Smooth muscle cell (in vitro differentiated cells): Measurements from ENCODE around the gene TMEM179. TPM values are rescaled to one million over a fixed set of nuclear protein-coding genes. Genes with fewer than 3 reads are reported as not detected.

ENCODE experiments used
- DNase-seq: peaks from one replicate; lab custom pipeline; 2025; ENCODE audit not compliant: unreplicated experiment; lab: John Stamatoyannopoulos, UW
- H2AFZ ChIP-seq: fragments of 200-600 bp; sonication (generic); 2 replicates; pipeline ENCODE4 v1.6.0; 2016; ENCODE audit warnings: antibody characterized with exemption, low read depth, mild to moderate bottlenecking
- H3F3A ChIP-seq: fragments of 200-600 bp; sonication (generic); 2 replicates; pipeline ENCODE4 v1.6.0; 2017; ENCODE audit warnings: antibody characterized with exemption, low read depth
- H3K27ac ChIP-seq: fragments of 200-600 bp; sonication (generic); 2 replicates; pipeline ENCODE4 v1.5.1; 2016; ENCODE audit warnings: low read depth, mild to moderate bottlenecking
- H3K27me3 ChIP-seq: fragments of 200-600 bp; sonication (generic); 2 replicates; pipeline ENCODE4 v1.6.1; 2016; ENCODE audit warnings: low read depth, mild to moderate bottlenecking
- H3K36me3 ChIP-seq: fragments of 200-600 bp; sonication (generic); 2 replicates; pipeline ENCODE4 v1.5.1; 2016; ENCODE audit warnings: low read depth
- H3K4me1 ChIP-seq: fragments of 200-600 bp; sonication (generic); 2 replicates; pipeline ENCODE4 v1.5.1; 2016; ENCODE audit warnings: low read depth
- H3K4me2 ChIP-seq: fragments of 200-600 bp; sonication (generic); 2 replicates; pipeline ENCODE4 v1.6.0; 2016; ENCODE audit warnings: mild to moderate bottlenecking
- H3K4me3 ChIP-seq: fragments of 200-600 bp; sonication (generic); 2 replicates; pipeline ENCODE4 v1.5.1; 2016; ENCODE audit warnings: mild to moderate bottlenecking
- H3K79me2 ChIP-seq: fragments of 200-600 bp; sonication (generic); 2 replicates; pipeline ENCODE4 v1.6.0; 2016; ENCODE audit warnings: low read depth, mild to moderate bottlenecking
- H3K9ac ChIP-seq: fragments of 200-600 bp; sonication (generic); 2 replicates; pipeline ENCODE4 v1.6.0; 2016; ENCODE audit warnings: low read depth
- H3K9me3 ChIP-seq: fragments of 200-600 bp; sonication (generic); replicated peaks from 2 replicates; pipeline ENCODE4 v1.5.1; 2016; ENCODE audit warnings: low read depth
- H4K20me1 ChIP-seq: fragments of 200-600 bp; sonication (generic); 2 replicates; pipeline ENCODE4 v1.6.0; 2016; ENCODE audit warnings: low read depth
- CTCF ChIP-seq: fragments of 200-600 bp; sonication (generic); IDR thresholded peaks from 2 replicates; pipeline ENCODE4 v1.5.1; 2017; ENCODE audit warnings: borderline replicate concordance, mild to moderate bottlenecking, antibody characterized with exemption; ENCODE audit not compliant: insufficient read depth, poor library complexity, severe bottlenecking
- WGBS: methylation state at CpG from one replicate; pipeline ENCODE4 v1.1.7; 2016; ENCODE audit warnings: low lambda C conversion rate; 5-methylcytosine and 5-hydroxymethylcytosine counted together
- polyA plus RNA-seq: library from polyadenylated mRNA; unstranded; fragments of >200 nt; fragmentation: Nextera tagmentation; extraction: Ambion mirVana; gene quantifications from 2 replicates; pipeline ENCODE4 v1.2.1, GENCODE V29; 2016
- total RNA-seq: library from RNA; depleted of rRNA; stranded (reverse); fragments of >200 nt; gene quantifications from 2 replicates; pipeline ENCODE4 v1.2.3, GENCODE V29; 2014

TMEM179 gene
- total and polyA plus RNA-seq, 2 experiments from 2014 or later, result 0.87 to 4.8 TPM

GRCh38 chr14:104561124-104561557, 43.4 kb downstream of the TMEM179 start:
- Histone ChIP-seq H3K9me3 (no peaks in the 10 kb centered on the region), H2AFZ (no peak overlapping the region), H3K27me3 (no peaks in the 10 kb centered on the region), H3K4me3 (no peak overlapping the region), H3K4me2 (no peak overlapping the region), H3F3A (no peaks in the 10 kb centered on the region), H4K20me1 (no peaks in the 10 kb centered on the region), H3K27ac (no peak overlapping the region), H3K9ac (no peak overlapping the region), H3K79me2 (no peaks in the 10 kb centered on the region), H3K4me1 (no peaks in the 10 kb centered on the region), H3K36me3 (no peaks in the 10 kb centered on the region)
- no peak for DNase-seq
- TF ChIP-seq CTCF, result no peak
- WGBS, result 91% methylated on average over 14 of the region's 17 CpGs

GRCh38 chr14:104560586-104560945, 44.0 kb downstream of the TMEM179 start:
- Histone ChIP-seq H3K4me3 (no peak overlapping the region), H3K9me3 (no peaks in the 10 kb centered on the region), H3K27ac (no peak overlapping the region), H3F3A (no peaks in the 10 kb centered on the region), H3K36me3 (no peaks in the 10 kb centered on the region), H3K27me3 (no peaks in the 10 kb centered on the region), H3K4me1 (no peaks in the 10 kb centered on the region), H2AFZ (no peak overlapping the region), H3K4me2 (no peak overlapping the region), H4K20me1 (no peaks in the 10 kb centered on the region), H3K9ac (no peak overlapping the region), H3K79me2 (no peaks in the 10 kb centered on the region)
- no peak for TF ChIP-seq CTCF
- WGBS, result 90% methylated on average over 3 of the region's 3 CpGs
- DNase-seq, result no peak

- Histone ChIP-seq H3K9ac (no peak overlapping the region), H2AFZ (no peak overlapping the region), H3K36me3 (no peaks in the 10 kb centered on the region), H3K4me1 (no peaks in the 10 kb centered on the region), H3F3A (no peaks in the 10 kb centered on the region), H4K20me1 (no peaks in the 10 kb centered on the region), H3K27me3 (no peaks in the 10 kb centered on the region), H3K9me3 (no peaks in the 10 kb centered on the region), H3K4me3 (no peak overlapping the region), H3K79me2 (no peaks in the 10 kb centered on the region), H3K27ac (no peak overlapping the region), H3K4me2 (no peak overlapping the region)
- DNase-seq, result no peak
- 95% methylated on average over 18 of the region's 21 CpGs for WGBS
- no peak for TF ChIP-seq CTCF
These were observed 44.6 kb downstream of the TMEM179 start for GRCh38 chr14:104559804-104560585.
